Right atrium auricular region (tissue), 2 donors: ENCODE measurements around the gene ARHGAP26. TPM values are rescaled to one million over a fixed set of nuclear protein-coding genes. Genes with fewer than 3 reads are reported as not detected.
A peak's percentile ranks its signal among the peaks of the same experiment; 100 is the strongest.

Experiments
- DNase-seq: peaks from one replicate; pipeline ENCODE4 v3.0.0-alpha.2; 2019; ENCODE audit warnings: low spot score
- H3K27ac ChIP-seq, 2 donors: fragments of 200-600 bp; sonication (generic); 1 replicate in 1 of 2; 2 replicates in 1 of 2; pipeline ENCODE4 v1.5.1; 2016 to 2019
- H3K27me3 ChIP-seq, 2 donors: fragments of 200-600 bp; sonication (generic); one replicate each; pipeline versions ENCODE4 v1.5.1 to v1.6.0; 2017 to 2019
- H3K36me3 ChIP-seq: fragments of 200-600 bp; sonication (generic); one replicate; pipeline ENCODE4 v1.5.1; 2016
- H3K4me1 ChIP-seq, 2 donors: fragments of 200-600 bp; sonication (generic); one replicate each; pipeline versions ENCODE4 v1.5.1 to v1.6.0; 2017 to 2019
- H3K4me3 ChIP-seq, 2 donors: fragments of 200-600 bp; sonication (generic); 1 replicate in 1 of 2; 2 replicates in 1 of 2; pipeline ENCODE4 v1.5.1; 2017 to 2019; ENCODE audit warnings: mild to moderate bottlenecking in 1 of 2, moderate library complexity in 1 of 2
- H3K9me3 ChIP-seq, 2 donors: fragments of 200-600 bp; sonication (generic); one replicate each; pipeline ENCODE4 v1.5.1; 2019
- CTCF ChIP-seq, 2 donors: fragments of 200-600 bp; sonication (generic); IDR thresholded peaks; one replicate each; pipeline ENCODE4 v1.5.1; 2019; ENCODE audit warnings: antibody characterized with exemption in 2 of 2
- total RNA-seq, 2 donors: library from RNA; depleted of rRNA; stranded (reverse); fragments of >200 nt; gene quantifications; one replicate each; pipeline ENCODE4 v1.1.0, GENCODE V29; 2016

The ARHGAP26 gene
- total RNA-seq, 2 donors from 2014 or later = 29.8 to 31.6 TPM

GRCh38 chr5:143208781-143209510 lies 438.8 kb downstream of the ARHGAP26 start:
- Histone ChIP-seq H3K4me1 (peaks cover 0 to 64% of the 10 kb centered on the region in 2 donors), H3K4me3 (no peak overlapping the region), H3K36me3 (no peaks in the 10 kb centered on the region), H3K27me3 (no peaks in the 10 kb centered on the region), H3K9me3 (no peaks in the 10 kb centered on the region), H3K27ac (peak overlapping the region in 1 of 2 donors; percentile 22)
- DNase-seq = no peak
- TF ChIP-seq CTCF (IDR thresholded peaks at IDR 0.05) = no peak

- DNase-seq = no peak
- no peak for TF ChIP-seq CTCF (IDR thresholded peaks at IDR 0.05)
- H3K27me3 ChIP-seq = no peaks in the 10 kb centered on the region
- peaks cover 0 to 66% of the 10 kb centered on the region in 2 donors for H3K4me1 ChIP-seq
- no peaks in the 10 kb centered on the region for H3K9me3 ChIP-seq
- H3K27ac ChIP-seq = no peak overlapping the region
- H3K4me3 ChIP-seq = no peak overlapping the region
- peaks cover 10% of the 10 kb centered on the region for H3K36me3 ChIP-seq
These were observed 439.8 kb downstream of the ARHGAP26 start for GRCh38 chr5:143209881-143210395.

- TF ChIP-seq CTCF (IDR thresholded peaks at IDR 0.05) = no peak
- Histone ChIP-seq H3K4me3 (no peak overlapping the region), H3K27ac (no peak overlapping the region), H3K27me3 (no peaks in the 10 kb centered on the region), H3K36me3 (peaks cover 16% of the 10 kb centered on the region), H3K4me1 (peaks cover 0 to 59% of the 10 kb centered on the region in 2 donors), H3K9me3 (no peaks in the 10 kb centered on the region)
- DNase-seq = no peak
These were observed 440.4 kb downstream of the ARHGAP26 start for GRCh38 chr5:143210576-143210975.

- Histone ChIP-seq H3K36me3 (peaks cover 32% of the 10 kb centered on the region), H3K9me3 (no peaks in the 10 kb centered on the region), H3K4me3 (no peak overlapping the region), H3K4me1 (peaks cover 0 to 46% of the 10 kb centered on the region in 2 donors), H3K27ac (no peak overlapping the region), H3K27me3 (no peaks in the 10 kb centered on the region)
- no peak for TF ChIP-seq CTCF (IDR thresholded peaks at IDR 0.05)
- DNase-seq = no peak
These were observed 442.1 kb downstream of the ARHGAP26 start for GRCh38 chr5:143212261-143212660.

GRCh38 chr5:143213231-143213850 lies 443.2 kb downstream of the ARHGAP26 start:
- peaks cover 37% of the 10 kb centered on the region for H3K36me3 ChIP-seq
- DNase-seq = no peak
- no peak for TF ChIP-seq CTCF (IDR thresholded peaks at IDR 0.05)
- H3K9me3 ChIP-seq = no peaks in the 10 kb centered on the region
- peaks cover 0 to 36% of the 10 kb centered on the region in 2 donors for H3K4me1 ChIP-seq
- H3K4me3 ChIP-seq = no peak overlapping the region
- H3K27me3 ChIP-seq = no peaks in the 10 kb centered on the region
- peak overlapping the region in 1 of 2 donors; percentile 12 for H3K27ac ChIP-seq
